Astrocyte (in vitro differentiated cells and primary cell): Measurements from ENCODE around the gene BLOC1S4. TPM values are rescaled to one million over a fixed set of nuclear protein-coding genes. Genes with fewer than 3 reads are reported as not detected.
A peak's percentile ranks its signal among the peaks of the same experiment; 100 is the strongest.

Experiments
- DNase-seq: peaks from one replicate; pipeline ENCODE4 v3.0.0-alpha.2; 2010; ENCODE audit warnings: low read depth
- FAIRE-seq: peaks from 2 replicates; lab custom pipeline; 2011; peaks lifted over from hg19 to GRCh38; lab: Jason Lieb, UNC
- H2AFZ ChIP-seq: 2 replicates; pipeline ENCODE4 v1.6.0; 2012; ENCODE audit warnings: low read depth, low read length, inconsistent platforms
- H3K27ac ChIP-seq: 2 replicates; pipeline ENCODE4 v1.5.1; 2011; ENCODE audit warnings: low read depth, low read length, inconsistent platforms
- H3K27me3 ChIP-seq: 2 replicates; pipeline ENCODE4 v1.6.0; 2011; ENCODE audit warnings: low read length, inconsistent platforms; ENCODE audit not compliant: insufficient read depth
- H3K36me3 ChIP-seq: 2 replicates; pipeline ENCODE4 v1.5.1; 2011; ENCODE audit warnings: low read length, inconsistent platforms; ENCODE audit not compliant: insufficient read depth
- H3K4me1 ChIP-seq: 2 replicates; pipeline ENCODE4 v1.5.1; 2011; ENCODE audit warnings: low read length, inconsistent platforms; ENCODE audit not compliant: insufficient read depth
- H3K4me2 ChIP-seq: 2 replicates; pipeline ENCODE4 v1.6.0; 2012; ENCODE audit warnings: low read length, inconsistent platforms
- H3K4me3 ChIP-seq: 2 replicates; pipeline ENCODE4 v1.5.1; 2011; ENCODE audit warnings: low read depth, mild to moderate bottlenecking, low read length, inconsistent platforms; ENCODE audit not compliant: insufficient read depth
- H3K79me2 ChIP-seq: 2 replicates; pipeline ENCODE4 v1.6.0; 2012; ENCODE audit warnings: mild to moderate bottlenecking, low read length, inconsistent platforms; ENCODE audit not compliant: insufficient read depth
- H3K9ac ChIP-seq: 2 replicates; pipeline ENCODE4 v1.6.0; 2012; ENCODE audit warnings: mild to moderate bottlenecking, low read length, inconsistent platforms
- H3K9me3 ChIP-seq: 2 replicates; pipeline ENCODE4 v1.5.1; 2012; ENCODE audit warnings: low read depth, mild to moderate bottlenecking, low read length, inconsistent platforms; ENCODE audit not compliant: insufficient read depth
- H4K20me1 ChIP-seq: 2 replicates; pipeline ENCODE4 v1.6.0; 2012; ENCODE audit warnings: low read length, inconsistent platforms; ENCODE audit not compliant: insufficient read depth
- H3K27ac Mint-ChIP-seq: one replicate; pipeline ENCODE4 v1.8.0; 2021; ENCODE audit warnings: mild to moderate bottlenecking, mixed read lengths; ENCODE audit not compliant: unreplicated experiment
- H3K27me3 Mint-ChIP-seq: one replicate; pipeline ENCODE4 v1.8.0; 2021; ENCODE audit warnings: low read depth, mixed read lengths; ENCODE audit not compliant: unreplicated experiment
- H3K36me3 Mint-ChIP-seq: one replicate; pipeline ENCODE4 v1.8.0; 2021; ENCODE audit warnings: low read depth, mixed read lengths; ENCODE audit not compliant: unreplicated experiment
- H3K4me1 Mint-ChIP-seq: one replicate; pipeline ENCODE4 v1.8.0; 2021; ENCODE audit warnings: low read depth, mixed read lengths; ENCODE audit not compliant: unreplicated experiment
- H3K4me3 Mint-ChIP-seq: one replicate; pipeline ENCODE4 v1.8.0; 2021; ENCODE audit warnings: mild to moderate bottlenecking, moderate library complexity, mixed read lengths; ENCODE audit not compliant: unreplicated experiment
- H3K9me3 Mint-ChIP-seq: one replicate; pipeline ENCODE4 v1.8.0; 2021; ENCODE audit warnings: mild to moderate bottlenecking, mixed read lengths; ENCODE audit not compliant: unreplicated experiment
- CTCF ChIP-seq: IDR thresholded peaks from 2 replicates; pipeline ENCODE4 v1.5.1; 2011; ENCODE audit warnings: low read depth, mild to moderate bottlenecking, inconsistent platforms, low read length, moderate library complexity; ENCODE audit not compliant: insufficient read depth
- EZH2 ChIP-seq: IDR thresholded peaks from 2 replicates; pipeline ENCODE4 v1.6.1; 2012; ENCODE audit warnings: mild to moderate bottlenecking, low read length, inconsistent platforms; ENCODE audit not compliant: insufficient read depth
- total RNA-seq: library from RNA; stranded (reverse); gene quantifications from 2 replicates; pipeline ENCODE4 v1.2.1, GENCODE V29; 2021

The BLOC1S4 gene
- total RNA-seq, 1 donor from 2014 or later = 20.9 TPM

DNA sequence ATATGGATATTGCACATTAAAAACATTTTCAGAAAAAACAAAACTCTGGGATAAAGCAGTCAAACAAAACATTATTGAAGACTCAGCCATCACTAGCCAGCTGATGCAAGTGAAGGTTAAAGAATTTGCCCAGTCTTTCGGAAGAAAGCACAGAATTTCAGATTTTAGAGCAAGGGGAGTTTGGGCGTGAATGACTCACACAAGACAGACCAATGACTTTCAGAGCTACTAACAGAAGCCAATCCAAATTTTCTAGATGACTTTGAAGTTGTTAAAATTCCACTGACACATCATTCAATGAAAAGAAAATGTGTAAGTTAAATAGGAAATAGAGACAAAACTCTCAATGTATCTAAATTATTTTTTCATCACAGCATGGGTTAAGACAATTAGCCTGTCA, 10.3 kb upstream of the BLOC1S4 start:
- no peak overlapping the region for H3K27ac Mint-ChIP-seq
- FAIRE-seq (no peak), DNase-seq (no peak)
- peaks cover 16% of the 10 kb centered on the region for H3K4me1 Mint-ChIP-seq
- H3K4me2 ChIP-seq = no peak overlapping the region
- H3K36me3 ChIP-seq = no peaks in the 10 kb centered on the region
- H3K4me1 ChIP-seq = peaks cover 12% of the 10 kb centered on the region
- no peaks in the 10 kb centered on the region for H3K27me3 Mint-ChIP-seq
- peaks cover 22% of the 10 kb centered on the region for H3K36me3 Mint-ChIP-seq
- H3K9me3 ChIP-seq = no peaks in the 10 kb centered on the region
- TF ChIP-seq EZH2 (no peak), CTCF (no peak)
- peaks cover 7% of the 10 kb centered on the region for H3K9me3 Mint-ChIP-seq
- no peak overlapping the region for H3K9ac ChIP-seq
- peaks cover 71% of the 10 kb centered on the region for H3K79me2 ChIP-seq
- no peaks in the 10 kb centered on the region for H3K27me3 ChIP-seq
- no peak overlapping the region for H3K4me3 ChIP-seq
- H3K4me3 Mint-ChIP-seq = no peak overlapping the region
- H3K27ac ChIP-seq = no peak overlapping the region
- H2AFZ ChIP-seq = no peak overlapping the region
- peaks cover 45% of the 10 kb centered on the region for H4K20me1 ChIP-seq

GRCh38 chr4:6706173-6706572, 9.8 kb upstream of the BLOC1S4 start:
- Mint-ChIP-seq H3K9me3 (peaks cover 10% of the 10 kb centered on the region), H3K36me3 (peaks cover 22% of the 10 kb centered on the region), H3K27me3 (no peaks in the 10 kb centered on the region), H3K27ac (no peak overlapping the region), H3K4me1 (peaks cover 16% of the 10 kb centered on the region), H3K4me3 (peak overlapping the region; percentile 30)
- Histone ChIP-seq H3K9me3 (no peaks in the 10 kb centered on the region), H3K79me2 (peaks cover 71% of the 10 kb centered on the region), H3K4me3 (no peak overlapping the region), H3K9ac (no peak overlapping the region), H3K27ac (no peak overlapping the region), H3K4me2 (no peak overlapping the region), H3K4me1 (peaks cover 12% of the 10 kb centered on the region), H4K20me1 (peaks cover 45% of the 10 kb centered on the region), H2AFZ (no peak overlapping the region), H3K36me3 (no peaks in the 10 kb centered on the region), H3K27me3 (no peaks in the 10 kb centered on the region)
- TF ChIP-seq EZH2 = no peak
- DNase-seq = no peak
- no peak for FAIRE-seq

DNA sequence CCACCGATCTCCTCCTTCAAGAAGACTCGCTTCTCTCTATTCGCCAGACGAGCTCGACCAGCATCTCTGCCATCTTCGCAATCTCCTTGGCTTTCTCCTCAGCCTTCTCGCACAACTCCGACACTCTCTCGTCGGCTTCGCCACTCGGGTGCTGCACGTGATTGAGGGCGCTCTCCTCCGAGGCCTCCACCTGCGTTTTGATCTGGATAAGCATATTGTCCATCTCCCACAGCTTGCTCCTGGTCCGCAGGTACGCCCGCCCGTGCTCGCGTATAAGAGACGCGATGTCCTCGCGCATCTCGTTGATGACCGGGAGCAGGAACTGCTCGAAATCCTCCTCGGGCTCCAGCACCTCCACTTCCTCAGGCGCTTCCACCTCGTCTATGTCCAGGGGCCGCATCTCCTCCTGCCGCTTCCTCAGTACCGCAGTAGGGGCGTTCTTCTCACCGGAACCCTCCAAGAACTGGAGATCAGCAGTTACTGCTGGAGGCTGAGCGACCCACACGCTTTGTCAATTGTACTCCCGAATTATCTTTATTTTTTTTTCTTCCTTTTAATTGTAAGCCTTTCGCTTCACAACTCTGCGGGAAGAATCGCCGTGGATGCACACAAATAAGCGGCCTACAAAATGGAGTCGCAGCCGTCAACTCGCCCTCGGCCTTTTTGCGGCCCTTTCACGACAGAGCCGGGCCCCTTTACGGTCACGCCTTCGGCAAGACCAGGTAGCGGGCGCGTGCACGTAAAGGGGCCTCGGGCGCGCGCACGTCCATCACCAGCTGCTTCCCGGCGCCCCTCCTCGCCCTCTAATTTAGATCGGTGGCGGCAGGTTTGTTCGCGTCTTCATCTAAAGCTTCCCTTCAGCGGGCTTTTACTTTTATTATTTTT, 6.5 kb upstream of the BLOC1S4 start, which contains the start of gene MRFAP1L1:
MRFAP1L1 (minus strand) TSS at position 636 of the 885 bp plus-strand sequence; CDS start at position 400, 236 bp downstream.
- peaks cover 44% of the 10 kb centered on the region for H4K20me1 ChIP-seq
- peaks cover 14% of the 10 kb centered on the region for H3K4me1 Mint-ChIP-seq
- H3K9ac ChIP-seq = peak within 1 kb of the TSS; percentile 91
- peak within 1 kb of the TSS; percentile 85 for H3K27ac Mint-ChIP-seq
- H3K36me3 Mint-ChIP-seq = peaks cover 6% of the 10 kb centered on the region
- TF ChIP-seq CTCF (no peak), EZH2 (no peak)
- peak within 1 kb of the TSS; percentile 80 for H3K27ac ChIP-seq
- H3K9me3 Mint-ChIP-seq = peaks cover 9% of the 10 kb centered on the region
- peaks cover 52% of the 10 kb centered on the region for H3K79me2 ChIP-seq
- FAIRE-seq (no peak), DNase-seq (peak; percentile 98)
- H3K27me3 ChIP-seq = no peaks in the 10 kb centered on the region
- peaks cover 12% of the 10 kb centered on the region for H3K4me1 ChIP-seq
- H3K9me3 ChIP-seq = peaks cover 3% of the 10 kb centered on the region
- peak within 1 kb of the TSS; percentile 95 for H2AFZ ChIP-seq
- H3K4me3 Mint-ChIP-seq = peak within 1 kb of the TSS; percentile 100
- peak within 1 kb of the TSS; percentile 97 for H3K4me2 ChIP-seq
- H3K27me3 Mint-ChIP-seq = peaks cover 4% of the 10 kb centered on the region
- H3K36me3 ChIP-seq = no peaks in the 10 kb centered on the region
- peak within 1 kb of the TSS; percentile 94 for H3K4me3 ChIP-seq
